ENCODE results near the gene GRHL1.
A peak's percentile ranks its signal among the peaks of the same experiment; 100 is the strongest.

The GRHL1 gene

DNA sequence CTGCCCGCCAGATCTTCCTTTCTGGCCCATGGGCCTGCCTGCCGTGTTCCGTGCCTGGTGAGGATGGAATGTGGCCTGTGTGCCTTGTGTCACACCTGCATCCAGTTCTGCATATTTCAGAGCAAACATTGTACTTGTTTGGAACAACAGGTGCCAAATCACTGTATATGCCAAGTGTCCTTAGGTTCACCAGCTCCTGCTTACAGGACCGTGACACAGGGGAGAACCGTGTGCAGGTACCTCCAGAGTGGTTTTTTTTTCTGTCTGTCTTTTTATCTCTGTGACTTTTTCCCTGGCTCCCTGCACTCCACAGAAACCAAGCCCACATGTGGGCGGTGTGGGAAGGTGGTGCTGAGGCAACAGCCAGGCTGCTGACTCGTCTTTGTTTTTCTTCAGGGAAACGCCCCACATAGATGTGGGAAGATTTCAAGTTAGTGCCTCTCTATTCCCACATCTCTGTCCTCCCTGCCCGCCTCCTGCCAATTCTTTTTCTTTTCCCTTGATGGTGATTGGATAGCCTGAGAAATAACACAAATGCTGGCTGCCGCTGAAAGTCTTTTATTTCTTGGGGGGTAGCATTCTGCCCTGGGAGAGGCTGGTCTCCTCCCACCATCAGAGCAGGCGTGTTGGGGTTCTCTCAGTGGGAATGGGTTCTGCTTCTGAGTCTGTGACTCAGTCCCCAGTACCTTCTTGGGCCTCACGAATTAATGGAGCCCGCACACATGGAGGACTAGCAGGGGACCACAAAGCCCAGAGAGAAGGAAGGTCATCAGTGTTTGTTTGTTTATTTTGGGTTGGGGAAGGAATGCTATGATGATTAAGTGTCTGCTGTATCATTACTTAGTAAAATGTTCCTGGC, 21.4 kb downstream of the GRHL1 start:
- peak; percentile 68 to 79 (median 70) for DNase-seq

DNA sequence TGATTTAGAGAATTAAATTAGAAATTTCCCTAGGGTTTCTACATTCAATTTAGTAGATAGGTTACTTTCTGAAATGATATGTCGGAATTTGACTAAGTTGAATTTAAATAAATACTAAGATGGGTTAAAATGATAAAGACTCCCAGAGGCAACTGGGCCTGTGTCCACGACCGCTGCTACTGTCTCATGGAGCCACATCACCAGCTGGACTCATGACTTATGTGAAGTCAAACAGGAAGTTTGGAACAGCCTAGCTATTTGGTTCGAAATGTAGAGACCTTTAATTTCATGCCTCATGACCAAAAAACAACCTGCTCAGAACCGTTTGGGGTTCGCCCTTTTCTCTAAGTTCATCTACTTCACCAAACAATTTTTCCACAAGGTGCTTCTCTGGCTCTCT, 22.2 kb downstream of the GRHL1 start:
- peak in 1 of 3 donors; percentile 18 for DNase-seq

DNA sequence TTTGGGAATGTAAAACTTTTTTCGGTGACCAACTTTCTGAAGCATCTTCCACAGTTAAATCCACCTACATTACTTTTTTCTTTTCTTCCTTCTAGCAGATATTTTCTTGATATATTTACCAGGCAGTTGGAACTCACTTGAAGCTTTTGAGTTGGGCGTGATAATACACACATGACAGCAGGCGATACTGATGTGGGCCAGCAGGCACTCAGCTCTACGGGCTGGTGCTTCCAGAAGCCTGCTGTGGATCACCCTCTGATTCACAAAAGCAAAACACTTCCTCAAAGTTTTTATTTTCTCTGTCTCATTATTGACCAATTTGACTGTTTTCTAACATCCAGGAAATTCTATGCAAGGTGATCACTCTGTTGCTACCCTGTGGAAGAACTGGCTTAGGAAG, 22.9 kb downstream of the GRHL1 start:
- peak in 1 of 3 donors; percentile 38 for DNase-seq

DNA sequence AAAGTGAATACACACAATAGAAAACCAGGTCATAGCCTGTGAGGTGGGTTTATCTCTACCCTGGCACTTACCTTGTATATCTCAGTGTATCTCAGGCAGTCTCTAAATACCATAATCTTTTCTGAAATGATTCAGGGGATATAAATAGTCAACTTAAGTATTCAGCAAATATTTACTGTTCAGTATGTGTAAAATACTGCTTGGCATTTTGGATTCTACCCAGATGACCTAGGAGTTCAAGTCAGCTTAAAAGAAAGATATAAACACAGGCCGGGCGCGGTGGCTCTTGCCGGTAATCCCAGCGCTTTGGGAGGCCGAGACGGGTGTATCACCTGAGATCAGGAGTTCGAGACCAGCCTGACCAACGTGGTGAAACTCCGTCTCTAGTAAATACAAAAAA, 23.8 kb downstream of the GRHL1 start:
- no peak for DNase-seq

DNA sequence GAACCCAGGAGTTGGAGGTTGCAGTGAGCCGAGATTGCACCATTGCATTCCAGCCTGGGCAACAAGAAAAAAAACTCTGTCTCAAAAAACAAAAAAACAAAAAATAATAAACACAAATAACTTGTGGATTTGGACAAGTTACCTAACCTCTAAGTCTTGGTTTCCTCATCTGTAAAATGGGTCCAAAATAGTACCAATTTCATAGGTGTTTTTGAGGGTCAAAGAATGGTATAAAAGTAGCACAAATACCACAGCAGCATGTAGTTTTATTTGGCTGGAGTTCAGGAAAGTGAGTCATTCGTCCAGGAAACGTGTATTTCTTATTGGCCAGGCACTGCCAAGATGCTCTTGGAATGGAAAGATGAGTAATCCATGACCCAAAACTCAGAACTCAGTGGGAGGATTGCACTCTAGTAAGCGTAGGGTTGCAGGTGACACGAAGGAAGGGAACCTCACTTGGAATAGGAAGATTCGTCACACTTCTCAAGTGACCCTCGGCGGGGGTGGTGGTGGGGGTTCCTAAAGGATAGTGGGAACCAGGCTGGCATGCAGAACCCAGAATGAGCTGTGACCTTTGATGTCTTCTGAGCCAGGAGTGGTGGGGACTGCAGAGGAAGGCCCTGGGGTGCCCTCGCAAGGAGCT, 24.4 kb downstream of the GRHL1 start:
- DNase-seq: peak; percentile 74 to 91 (median 78)

DNA sequence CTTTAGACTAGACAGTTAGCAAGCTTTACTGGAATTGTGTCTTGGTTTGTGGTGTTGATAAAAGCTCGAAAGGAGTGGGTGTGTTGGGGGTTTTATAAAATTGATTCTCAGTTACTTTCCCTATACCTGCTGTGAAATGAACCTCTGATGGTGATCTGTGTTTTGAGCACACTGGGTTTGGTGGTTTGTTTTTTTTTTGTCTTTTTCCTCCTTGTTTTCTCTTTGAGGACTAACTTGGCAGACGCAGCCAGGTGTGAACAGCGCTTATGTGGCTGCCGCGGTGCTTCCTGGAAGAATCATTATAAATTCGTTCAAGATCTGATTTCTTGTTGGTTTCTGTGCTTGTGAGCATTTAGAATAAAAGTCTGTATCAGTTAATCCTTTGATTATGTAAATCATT, 28.5 kb downstream of the GRHL1 start:
- DNase-seq: no peak

DNA sequence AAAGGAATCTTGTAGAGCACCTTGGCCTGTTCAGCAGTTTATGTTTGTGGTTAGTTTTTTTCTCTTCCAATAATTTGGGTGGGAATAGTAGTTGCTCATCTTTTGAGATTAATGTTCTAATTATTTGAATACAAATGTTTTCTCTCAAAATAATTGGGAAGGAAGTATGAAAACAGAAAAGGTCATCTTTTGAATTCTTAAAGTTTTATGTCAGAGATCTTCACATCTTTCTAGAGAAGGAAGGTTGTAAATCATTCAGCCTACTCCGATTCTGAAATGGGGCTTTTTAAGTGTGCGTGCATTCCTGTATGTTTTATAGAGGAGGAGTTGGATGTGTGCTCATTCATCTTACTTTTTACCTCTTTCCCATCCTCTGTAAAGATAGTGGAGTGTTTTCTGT, 29.0 kb downstream of the GRHL1 start:
- no peak for DNase-seq

DNA sequence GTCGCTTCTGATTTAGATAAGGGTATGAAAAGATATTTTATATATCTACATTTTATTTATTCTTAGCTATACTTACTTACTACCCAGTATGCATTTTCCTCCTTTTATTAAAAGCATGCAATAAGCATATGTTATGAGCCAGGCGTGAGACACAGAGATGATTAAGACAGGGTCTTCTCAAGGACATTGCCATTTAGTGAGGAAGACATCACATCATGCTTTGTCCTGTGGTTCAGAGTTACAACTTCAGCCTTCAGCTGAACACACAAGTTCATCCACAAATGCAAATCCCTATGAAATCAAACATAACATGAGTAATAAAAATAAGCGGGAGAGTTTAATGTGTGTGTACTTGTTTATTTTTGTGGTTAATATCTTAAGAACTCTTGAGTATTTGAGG, 30.2 kb downstream of the GRHL1 start:
- DNase-seq: no peak

DNA sequence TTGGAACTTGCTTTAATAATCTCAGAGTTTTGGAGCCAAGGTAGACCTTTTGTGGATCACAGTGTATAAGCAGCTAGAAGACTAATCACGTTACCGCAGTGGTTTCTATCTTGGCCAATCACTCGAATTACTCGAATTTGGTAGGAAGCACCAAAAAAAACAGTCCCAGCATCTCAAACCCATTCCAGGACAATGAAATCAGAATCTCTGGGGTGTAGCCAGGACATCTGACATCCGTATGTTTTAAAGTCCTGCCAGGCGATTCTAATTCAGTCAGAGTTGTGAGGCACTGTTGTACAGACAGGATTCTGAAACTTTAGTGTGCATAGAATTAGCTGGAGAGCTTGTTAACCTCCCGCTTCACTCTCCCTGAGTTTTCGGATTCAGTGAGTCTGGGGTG, 30.8 kb downstream of the GRHL1 start:
- no peak for DNase-seq

DNA sequence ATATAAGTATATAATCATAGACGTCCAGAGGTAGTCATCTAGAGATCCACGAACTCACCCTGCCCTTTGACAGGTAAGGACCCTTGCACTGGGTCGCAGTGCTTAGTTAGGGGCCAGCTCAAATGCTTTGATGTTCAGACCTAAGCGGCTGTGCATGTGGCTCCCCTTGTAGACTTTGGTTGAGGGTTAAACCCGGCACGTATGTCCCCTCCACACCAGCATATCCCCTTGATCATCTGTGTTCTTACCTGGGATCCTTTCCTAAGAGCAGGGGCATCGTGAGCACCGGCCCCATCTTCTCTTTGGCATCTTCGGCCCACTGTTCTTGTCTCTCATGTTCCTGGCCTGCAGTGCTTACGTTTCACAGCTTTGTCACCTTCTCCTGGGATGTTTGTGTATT, 31.4 kb downstream of the GRHL1 start:
- no peak for DNase-seq

DNA sequence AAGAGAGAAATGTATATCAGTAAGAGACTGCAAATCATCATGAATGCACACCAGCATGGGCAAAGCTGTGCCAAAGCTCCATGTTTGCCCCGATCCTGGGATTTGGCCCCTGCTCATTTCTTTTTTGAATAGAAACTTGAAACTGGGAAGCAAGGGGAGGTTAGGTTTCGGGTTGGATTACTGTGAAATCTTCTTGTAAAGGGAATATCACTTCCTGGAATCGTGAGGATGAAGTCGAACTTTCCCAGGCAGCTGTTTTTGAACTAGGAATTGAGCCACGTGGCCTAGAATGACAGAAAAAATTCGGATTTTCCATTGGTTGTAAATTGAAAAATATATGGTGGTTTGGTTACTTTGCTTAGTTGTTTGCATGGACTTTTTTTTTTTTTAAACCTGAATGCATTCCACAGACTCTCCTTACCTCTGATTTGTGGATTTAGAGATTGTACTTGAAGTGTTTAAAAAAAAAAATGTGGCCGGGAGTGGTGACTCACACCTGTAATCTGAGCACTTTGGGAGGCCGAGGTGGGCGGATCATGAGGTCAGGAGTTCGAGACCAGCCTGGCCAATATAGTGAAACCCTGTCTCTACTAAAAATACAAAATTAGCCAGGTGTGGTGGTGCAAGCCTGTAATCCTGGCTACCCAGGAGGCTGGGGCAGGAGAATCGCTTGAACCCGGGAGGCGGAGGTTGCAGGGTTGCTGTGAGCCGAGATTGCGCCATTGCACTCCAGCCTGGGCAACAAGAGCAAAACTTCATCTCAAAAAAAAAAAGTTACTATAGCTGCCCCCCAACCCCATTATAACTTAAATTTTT, 32.1 kb downstream of the GRHL1 start:
- DNase-seq: no peak

DNA sequence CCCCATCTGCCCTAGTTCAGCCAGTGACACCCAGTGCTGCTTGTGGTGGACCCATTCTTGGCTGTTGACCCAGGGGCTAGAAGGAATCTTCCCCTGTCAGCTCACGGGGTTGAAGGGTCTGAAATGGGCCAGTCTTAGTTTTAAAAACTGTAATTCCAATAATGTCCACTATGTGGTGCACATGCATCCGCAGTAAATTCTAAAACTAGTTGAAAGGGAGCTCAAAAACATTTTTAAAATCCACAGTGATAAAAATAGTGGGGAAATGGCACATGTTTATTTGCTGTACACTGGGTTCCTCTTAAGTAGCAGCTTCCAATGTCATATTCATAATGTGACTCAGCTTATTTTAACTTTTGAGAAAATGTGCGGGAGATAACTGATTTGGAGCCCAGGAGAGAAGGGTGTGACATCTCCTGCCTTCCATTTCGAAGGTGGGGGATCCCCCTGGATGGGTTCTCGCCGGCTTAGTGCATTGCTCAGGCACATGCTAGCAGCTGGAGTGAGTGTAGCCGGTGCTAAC, 32.8 kb downstream of the GRHL1 start:
- peak; percentile 72 to 90 (median 88) for DNase-seq

DNA sequence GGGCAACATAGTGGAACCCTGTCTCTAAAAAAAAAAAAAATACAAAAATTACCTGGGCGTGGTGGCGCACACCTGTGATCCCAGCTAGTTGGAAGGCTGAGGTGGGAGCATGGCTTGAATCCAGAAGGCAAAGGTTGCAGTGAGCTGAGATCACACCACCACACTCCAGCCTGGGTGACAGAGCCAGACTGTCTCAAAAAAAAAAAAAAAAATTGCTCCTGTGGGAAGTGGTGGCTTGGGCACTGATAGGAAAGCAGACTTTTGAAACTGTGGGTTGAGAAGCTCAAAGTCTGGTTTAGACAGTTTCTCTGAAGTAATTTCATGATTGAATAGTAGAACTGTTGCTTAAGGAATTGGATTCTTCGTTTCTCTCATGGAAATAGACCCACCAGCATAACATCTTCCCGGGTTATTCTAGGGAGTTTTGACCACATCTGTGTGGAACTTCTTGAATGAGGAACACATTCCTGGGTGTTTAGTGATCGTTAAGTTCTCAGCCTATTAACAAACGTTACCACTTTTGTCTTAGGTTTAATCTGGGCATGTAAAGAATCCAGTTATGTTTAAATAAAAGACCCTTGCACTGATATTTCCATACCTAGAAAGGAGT, 33.5 kb downstream of the GRHL1 start:
- peak; percentile 22 to 38 (median 23) for DNase-seq

DNA sequence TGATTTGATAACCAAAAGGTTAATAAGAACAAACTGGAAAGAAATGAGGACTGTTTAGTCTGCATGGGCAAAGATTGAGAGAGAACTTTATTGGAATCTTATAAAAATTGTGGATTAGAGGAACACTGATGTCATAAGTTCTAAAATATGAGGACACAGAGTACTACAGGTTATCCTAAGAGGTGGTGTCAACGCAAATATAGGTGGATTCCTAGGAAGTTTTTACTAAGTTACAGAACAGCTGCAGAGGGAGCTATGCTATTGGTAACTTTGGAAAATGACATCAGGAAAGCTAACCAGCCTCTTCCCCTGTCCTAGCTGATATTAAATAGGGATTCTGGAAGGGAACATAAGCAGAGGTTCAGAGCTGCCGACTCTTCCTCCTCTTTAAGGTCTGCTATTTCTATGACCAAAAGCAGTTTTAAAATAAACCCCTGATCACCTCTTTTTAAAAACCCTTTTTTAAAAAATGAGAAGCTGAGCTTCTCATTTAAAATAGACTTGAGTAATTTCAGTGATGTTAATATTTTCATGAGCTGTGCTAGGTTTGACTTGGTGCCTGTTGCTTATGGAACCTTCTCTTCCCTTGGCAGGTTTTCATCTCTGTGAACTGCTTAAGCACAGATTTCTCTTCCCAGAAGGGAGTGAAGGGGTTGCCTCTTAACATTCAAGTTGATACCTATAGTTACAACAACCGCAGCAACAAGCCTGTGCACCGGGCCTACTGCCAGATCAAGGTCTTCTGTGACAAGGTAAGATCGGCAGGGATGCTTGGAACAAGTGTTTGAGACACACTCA, 34.2 kb downstream of the GRHL1 start:
- no peak for DNase-seq

DNA sequence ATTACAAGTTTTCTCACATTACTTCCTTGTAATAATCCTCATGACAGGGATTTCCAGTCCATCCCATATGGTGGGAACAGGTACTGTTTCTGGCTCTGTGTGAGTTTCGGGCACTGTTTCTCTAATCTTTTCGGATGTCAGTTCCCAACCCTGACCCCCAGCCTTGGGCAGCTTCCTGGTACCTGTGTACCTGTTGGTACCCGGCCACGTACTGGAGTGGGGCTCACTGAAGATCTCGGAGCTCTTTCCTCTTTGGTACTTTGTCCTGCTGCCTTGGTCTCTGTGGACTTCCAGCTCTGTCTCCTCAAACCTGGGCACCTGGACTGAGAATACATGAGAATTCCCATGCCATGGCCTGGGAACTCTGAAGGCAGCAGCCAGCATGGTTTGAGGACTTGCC, 36.8 kb downstream of the GRHL1 start:
- DNase-seq: no peak

DNA sequence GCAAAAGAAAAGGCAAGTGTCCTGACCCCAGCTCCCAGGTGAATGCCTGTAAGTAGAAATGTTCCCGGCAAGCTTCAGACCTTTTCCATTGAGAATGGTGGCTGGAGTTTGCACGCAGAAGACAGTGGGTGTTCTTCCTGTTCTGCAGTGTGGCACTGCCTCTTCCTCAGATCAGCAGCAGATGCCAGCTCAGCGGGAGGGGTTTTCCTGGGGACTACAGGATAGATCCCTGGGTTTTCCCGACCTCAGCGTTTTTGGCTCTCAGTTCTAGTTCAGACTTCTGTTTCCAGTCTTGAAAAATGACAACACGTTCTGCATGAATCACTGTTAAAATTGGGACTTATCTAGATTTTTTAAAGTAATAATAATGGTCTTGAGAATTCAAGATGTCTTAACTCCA, 39.2 kb downstream of the GRHL1 start:
- peak; percentile 97 to 99 (median 99) for DNase-seq

DNA sequence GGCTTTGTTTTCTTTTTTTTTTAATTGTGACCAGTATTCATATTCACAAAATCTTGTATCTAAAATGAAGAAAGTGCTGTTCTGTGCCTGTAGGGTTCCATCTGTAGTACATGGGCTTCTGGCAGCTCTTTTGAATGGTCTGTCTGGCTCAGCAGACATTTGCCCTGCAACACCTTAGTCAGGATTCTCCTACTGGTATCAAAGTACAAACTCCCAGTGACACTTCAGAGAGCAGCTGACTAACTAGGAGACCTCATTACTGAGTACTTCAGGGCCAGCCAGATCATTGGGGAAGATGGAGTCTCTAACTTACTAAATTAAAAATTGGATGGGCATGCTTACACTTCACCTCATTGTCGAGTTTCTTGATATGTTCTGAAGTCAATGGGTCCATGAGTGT, 39.7 kb downstream of the GRHL1 start:
- peak in 1 of 3 donors; percentile 49 for DNase-seq

DNA sequence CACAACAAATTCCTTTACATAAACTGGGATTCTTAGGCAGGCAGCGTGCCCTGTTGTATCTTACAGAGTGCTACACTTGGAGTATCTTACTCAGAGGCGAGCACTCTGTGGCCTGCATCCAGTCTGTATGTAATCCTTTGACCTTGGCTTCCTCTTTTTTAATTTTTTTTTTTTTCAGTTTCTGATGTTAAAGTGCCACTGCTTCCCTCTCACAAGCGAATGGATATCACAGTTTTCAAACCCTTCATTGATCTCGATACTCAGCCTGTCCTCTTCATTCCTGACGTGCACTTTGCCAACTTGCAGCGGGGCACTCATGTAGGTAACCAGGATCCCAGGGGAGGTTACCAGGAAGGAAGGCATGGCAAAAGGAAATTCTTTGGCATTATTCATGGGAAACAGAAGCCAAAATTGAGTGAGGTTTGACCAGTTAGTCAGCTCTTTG, 40.4 kb downstream of the GRHL1 start:
- peak; percentile 80 to 89 (median 85) for DNase-seq

DNA sequence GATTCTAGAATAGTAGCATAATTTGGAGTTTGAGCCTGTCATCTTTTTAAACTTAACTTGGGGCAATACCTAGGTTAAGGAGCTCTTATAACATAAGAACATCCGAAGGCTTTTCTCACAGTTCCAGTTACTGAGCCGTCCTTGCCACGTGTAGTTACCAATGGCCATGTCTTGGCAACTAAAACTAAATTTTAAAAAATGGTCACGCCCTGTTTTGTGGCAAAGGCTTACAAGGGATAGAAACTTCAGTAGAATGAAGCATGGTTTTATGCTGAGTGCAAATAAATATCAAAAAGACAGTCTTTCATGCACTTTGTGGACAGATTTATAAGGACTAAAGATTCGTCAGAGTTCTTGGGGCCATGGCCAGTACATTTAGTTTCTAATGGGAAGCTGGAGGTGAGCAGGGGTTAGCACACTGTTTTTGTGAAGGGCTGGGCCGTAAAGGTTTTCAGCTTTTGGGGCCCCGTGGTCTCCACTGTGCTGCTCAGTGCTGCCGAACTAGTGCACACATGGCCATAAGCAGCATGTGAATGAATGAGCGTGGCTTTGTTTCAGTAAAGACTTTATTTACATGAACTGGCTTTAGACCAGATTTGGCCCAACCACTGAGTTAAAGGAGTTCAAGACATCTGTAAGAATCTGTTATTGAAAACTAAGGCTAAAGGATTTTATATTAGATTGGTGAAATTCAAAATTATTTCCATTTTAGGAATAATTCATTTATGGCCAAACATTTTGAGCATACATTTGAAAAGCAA, 41.1 kb downstream of the GRHL1 start:
- no peak for DNase-seq

DNA sequence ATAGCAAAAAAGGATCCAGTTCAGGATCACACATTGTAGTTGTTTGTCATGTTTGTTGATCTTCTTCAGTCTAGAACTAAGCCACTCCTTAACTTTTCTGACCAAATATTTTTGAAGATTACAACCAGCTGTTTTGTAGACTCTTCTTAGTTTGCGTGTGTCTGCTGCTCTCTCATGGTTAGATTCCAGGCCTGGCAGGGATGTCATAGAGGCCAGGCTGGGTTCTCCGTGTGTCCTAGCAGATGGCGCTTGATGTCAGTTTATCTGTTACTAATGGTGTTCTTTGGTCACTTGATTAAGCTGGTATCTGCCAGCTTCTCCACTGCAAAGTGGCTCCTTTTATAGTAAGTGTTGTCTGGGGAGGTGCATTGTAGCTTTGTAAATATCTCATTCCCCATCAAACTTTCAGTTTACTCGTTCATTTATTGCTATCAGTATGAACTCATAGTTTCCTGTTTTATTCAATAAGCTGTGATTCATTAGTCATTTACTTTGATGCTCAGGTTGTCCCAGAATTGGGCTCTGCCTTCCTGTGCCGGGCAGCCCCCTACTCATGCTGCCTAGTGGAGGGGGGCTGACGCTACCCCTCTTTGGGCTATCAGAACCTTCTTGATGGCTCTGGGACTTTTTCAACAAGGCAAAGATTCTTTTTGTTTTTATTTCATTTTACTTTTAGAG, 42.1 kb downstream of the GRHL1 start:
- no peak for DNase-seq

DNA sequence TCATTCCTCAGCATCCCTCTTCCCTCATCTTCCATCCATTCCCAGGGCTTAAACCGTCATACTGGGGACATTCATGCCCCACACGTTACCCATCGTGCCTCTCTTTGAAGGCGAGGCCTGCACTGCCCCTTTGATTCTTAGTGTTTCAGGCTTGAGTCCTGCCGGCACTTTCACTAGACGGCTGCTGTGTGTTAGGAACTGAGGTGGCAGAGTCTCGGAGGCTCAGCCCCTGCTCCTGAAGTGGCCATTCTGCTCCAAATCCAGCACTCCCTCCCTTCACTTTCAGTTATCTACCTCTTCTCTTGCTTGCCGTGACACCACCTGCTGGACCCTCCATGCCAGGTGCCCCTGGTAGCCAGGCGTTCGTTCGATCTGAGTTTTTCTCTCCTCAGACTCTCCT, 43.0 kb downstream of the GRHL1 start:
- no peak for DNase-seq

All from suppressor macrophage treated with lipopolysaccharide for 1 hour (primary cell).